Gastrocnemius medialis (tissue), 4 donors: ENCODE measurements around the gene TLR1. TPM values are rescaled to one million over a fixed set of nuclear protein-coding genes. Genes with fewer than 3 reads are reported as not detected.
A peak's percentile ranks its signal among the peaks of the same experiment; 100 is the strongest.

Experiments used
- ATAC-seq, 2 donors: fragments of 150-250 bp; one replicate each; pipeline ENCODE4 v1.9.1; 2016
- DNase-seq, 2 donors: peaks; one replicate each; pipeline ENCODE4 v3.0.0-alpha.2; 2019
- H3K27ac ChIP-seq, 4 donors: fragments of 200-600 bp; sonication (generic); 1 replicate in 1 of 4; 2 replicates in 3 of 4; pipeline ENCODE4 v1.5.1; 2016 to 2018; ENCODE audit warnings: mild to moderate bottlenecking in 2 of 4, moderate library complexity in 1 of 4
- H3K27me3 ChIP-seq, 3 donors: fragments of 200-600 bp; sonication (generic) in 2 of 3; 1 replicate in 1 of 3; 2 replicates in 2 of 3; pipeline versions ENCODE4 v1.5.1 to v1.6.0; 2016 to 2019; ENCODE audit warnings: mild to moderate bottlenecking in 1 of 3, moderate library complexity in 1 of 3
- H3K36me3 ChIP-seq, 2 donors: fragments of 200-600 bp; sonication (generic) in 1 of 2; one replicate each; pipeline ENCODE4 v1.5.1; 2017 to 2018
- H3K4me1 ChIP-seq, 2 donors: fragments of 200-600 bp; sonication (generic) in 1 of 2; one replicate each; pipeline ENCODE4 v1.5.1; 2016 to 2017; ENCODE audit warnings: mild to moderate bottlenecking in 2 of 2
- H3K4me3 ChIP-seq, 4 donors: fragments of 200-600 bp; sonication (generic) in 3 of 4; 1 replicate in 1 of 4; 2 replicates in 3 of 4; pipeline ENCODE4 v1.5.1; 2016 to 2019; ENCODE audit warnings: mild to moderate bottlenecking in 2 of 4
- H3K9me3 ChIP-seq, 3 donors: fragments of 200-600 bp; sonication (generic) in 2 of 3; 1 replicate in 1 of 3; 2 replicates in 2 of 3; pipeline ENCODE4 v1.5.1; 2016 to 2019
- CTCF ChIP-seq, 5 experiments: fragments of 450-650 bp in 3 of 5; fragments of 200-600 bp in 2 of 5; sonication (generic) in 2 of 5; IDR thresholded peaks in 4 of 5; conservative IDR thresholded peaks in 1 of 5; 1 replicate in 4 of 5; 2 replicates in 1 of 5; pipeline ENCODE4 v1.5.1; 2016 to 2019; ENCODE audit warnings: antibody characterized with exemption in 5 of 5, mild to moderate bottlenecking in 3 of 5, moderate library complexity in 3 of 5
- POLR2A ChIP-seq, 2 donors: fragments of 450-650 bp; IDR thresholded peaks; one replicate each; pipeline ENCODE4 v1.6.1; 2017; ENCODE audit warnings: antibody characterized with exemption in 2 of 2, mild to moderate bottlenecking in 2 of 2, moderate library complexity in 2 of 2
- in situ Hi-C, 4 donors: fragments of 200-750 bp; cut with MboI; loops; one replicate each; pipeline versions ENCODE4 v1.15.0 to v1.8.0; 2017; ENCODE audit warnings: low sequenced_read_pairs in 4 of 4
- intact Hi-C: fragments of 100-400 bp; cut with DNase I; formaldehyde crosslinking; loops from one replicate; pipeline ENCODE4 v1.15.1; 2023; ENCODE audit warnings: low total_unique reads
- total RNA-seq, 4 donors: library from RNA; depleted of rRNA; stranded (reverse); fragments of >200 nt; gene quantifications; one replicate each; pipeline versions ENCODE4 v1.1.0 to v1.2.3, GENCODE V29; 2016

TLR1 gene
- total RNA-seq: 1 to 10 TPM in 3 of 4 donors, not detected in 1; 1.3 to 2.4 (median 1.5) TPM

- in situ Hi-C loops (no loop called here), intact Hi-C loops (no loop called here)
- Histone ChIP-seq H3K27ac (peak within 1 kb of the TSS; percentile 24 to 66 (median 64)), H3K36me3 (no peaks in the 10 kb centered on the region), H3K4me1 (peaks cover 0 to 18% of the 10 kb centered on the region in 2 donors), H3K27me3 (no peaks in the 10 kb centered on the region), H3K4me3 (peak within 1 kb of the TSS; percentile 6 to 40 (median 22)), H3K9me3 (no peaks in the 10 kb centered on the region)
- TF ChIP-seq CTCF (IDR thresholded peaks at IDR 0.05 in 4 of 5, conservative IDR thresholded peaks at IDR 0.05 in 1 of 5) (peak in 3 of 5 experiments; percentile 30 to 51 (median 31)), POLR2A (IDR thresholded peaks at IDR 0.05) (no peak)
- DNase-seq: no peak
- peak; percentile 24 to 68 for ATAC-seq
Measured at GRCh38 chr4:38804654-38805295, at the start of gene TLR1. TSS of gene TLR1 (minus strand) at chr4:38804791. CDS start at chr4:38798831, 5,960 bp downstream.

GRCh38 chr4:38846015-38846414 lies 41.4 kb upstream of the TLR1 start:
- Histone ChIP-seq H3K4me3 (no peak overlapping the region), H3K27ac (no peak overlapping the region), H3K4me1 (no peaks in the 10 kb centered on the region), H3K9me3 (peaks cover 0 to 6% (median 0%) of the 10 kb centered on the region in 3 donors), H3K36me3 (no peaks in the 10 kb centered on the region), H3K27me3 (no peaks in the 10 kb centered on the region)
- ATAC-seq (no peak), DNase-seq (no peak)
- intact Hi-C loops: no loop called here
- in situ Hi-C loops: no loop called here
- TF ChIP-seq POLR2A (IDR thresholded peaks at IDR 0.05) (no peak), CTCF (IDR thresholded peaks at IDR 0.05 in 4 of 5, conservative IDR thresholded peaks at IDR 0.05 in 1 of 5) (no peak)

- H3K4me3 ChIP-seq: no peak overlapping the region
- intact Hi-C loops: no loop called here
- TF ChIP-seq CTCF (IDR thresholded peaks at IDR 0.05 in 4 of 5, conservative IDR thresholded peaks at IDR 0.05 in 1 of 5): no peak
- no peaks in the 10 kb centered on the region for H3K27me3 ChIP-seq
- DNase-seq (no peak), ATAC-seq (no peak)
- H3K9me3 ChIP-seq: peaks cover 0 to 6% (median 0%) of the 10 kb centered on the region in 3 donors
- no peaks in the 10 kb centered on the region for H3K36me3 ChIP-seq
- no peak overlapping the region for H3K27ac ChIP-seq
- H3K4me1 ChIP-seq: no peaks in the 10 kb centered on the region
- in situ Hi-C loops: no loop called here
Measured at GRCh38 chr4:38842994-38843393, 38.4 kb upstream of the TLR1 start.

- ATAC-seq: no peak
- DNase-seq: no peak
- H3K4me3 ChIP-seq: no peak overlapping the region
- TF ChIP-seq CTCF (IDR thresholded peaks at IDR 0.05 in 4 of 5, conservative IDR thresholded peaks at IDR 0.05 in 1 of 5) (no peak), POLR2A (IDR thresholded peaks at IDR 0.05) (no peak)
- no peaks in the 10 kb centered on the region for H3K27me3 ChIP-seq
- in situ Hi-C loops (no loop called here), intact Hi-C loops (no loop called here)
- no peaks in the 10 kb centered on the region for H3K9me3 ChIP-seq
- no peaks in the 10 kb centered on the region for H3K4me1 ChIP-seq
- H3K36me3 ChIP-seq: no peaks in the 10 kb centered on the region
- H3K27ac ChIP-seq: no peak overlapping the region
Measured at GRCh38 chr4:38837849-38838248, 33.3 kb upstream of the TLR1 start.

GRCh38 chr4:38837334-38837733 lies 32.7 kb upstream of the TLR1 start:
- ATAC-seq (no peak), DNase-seq (no peak)
- no peak for TF ChIP-seq POLR2A (IDR thresholded peaks at IDR 0.05)
- TF ChIP-seq CTCF (IDR thresholded peaks at IDR 0.05 in 4 of 5, conservative IDR thresholded peaks at IDR 0.05 in 1 of 5): no peak
- no peaks in the 10 kb centered on the region for H3K27me3 ChIP-seq
- H3K9me3 ChIP-seq: no peaks in the 10 kb centered on the region
- no peaks in the 10 kb centered on the region for H3K36me3 ChIP-seq
- in situ Hi-C loops: no loop called here
- no peak overlapping the region for H3K27ac ChIP-seq
- no peak overlapping the region for H3K4me3 ChIP-seq
- intact Hi-C loops: no loop called here
- H3K4me1 ChIP-seq: no peaks in the 10 kb centered on the region
